Lung (tissue), 12 donors: ENCODE data around the gene UGT8. TPM values are rescaled to one million over a fixed set of nuclear protein-coding genes. Genes with fewer than 3 reads are reported as not detected.
A peak's percentile ranks its signal among the peaks of the same experiment; 100 is the strongest.

Source experiments
- ATAC-seq: fragments of 200-7000 bp; cut with Tn5 transposase; one replicate; pipeline ENCODE4 v1.9.1; 2020; ENCODE audit warnings: moderate number of reproducible peaks; ENCODE audit not compliant: insufficient read depth, low FRiP score
- DNase-seq, 3 donors: peaks; one replicate each; pipeline ENCODE4 v3.0.0-alpha.2; 2013 to 2017
- H3K27ac ChIP-seq, 2 donors: one replicate each; pipeline ENCODE4 v1.5.1; 2013; ENCODE audit warnings: mild to moderate bottlenecking in 2 of 2, moderate library complexity in 2 of 2, control low read depth in 1 of 2, inconsistent platforms in 1 of 2, low read depth in 1 of 2, low read length in 1 of 2
- H3K27me3 ChIP-seq, 3 donors: one replicate each; pipeline ENCODE4 v1.5.1; 2013; ENCODE audit warnings: low read length in 2 of 3; ENCODE audit not compliant: control insufficient read depth in 3 of 3, insufficient read depth in 3 of 3
- H3K36me3 ChIP-seq, 4 donors: one replicate each; pipeline ENCODE4 v1.5.1; 2013; ENCODE audit warnings: low read length in 4 of 4, mild to moderate bottlenecking in 1 of 4, moderate library complexity in 1 of 4; ENCODE audit not compliant: control insufficient read depth in 4 of 4, insufficient read depth in 4 of 4
- H3K4me1 ChIP-seq, 5 donors: one replicate each; pipeline ENCODE4 v1.5.1; 2013; ENCODE audit warnings: low read length in 5 of 5, mild to moderate bottlenecking in 2 of 5, moderate library complexity in 1 of 5; ENCODE audit not compliant: control insufficient read depth in 5 of 5, insufficient read depth in 5 of 5
- H3K4me3 ChIP-seq: one replicate; pipeline ENCODE4 v1.5.1; 2013; ENCODE audit warnings: mild to moderate bottlenecking, control low read depth, moderate library complexity
- H3K9ac ChIP-seq, 2 donors: one replicate each; pipeline ENCODE4 v1.5.1; 2013; ENCODE audit warnings: low read length in 2 of 2, control low read depth in 1 of 2; ENCODE audit not compliant: insufficient read depth in 1 of 2
- H3K9me3 ChIP-seq, 4 donors: one replicate each; pipeline ENCODE4 v1.5.1; 2013; ENCODE audit warnings: low read length in 3 of 4, mild to moderate bottlenecking in 1 of 4, moderate library complexity in 1 of 4; ENCODE audit not compliant: control insufficient read depth in 4 of 4, insufficient read depth in 3 of 4
- WGBS, 2 donors: extraction: QIAGEN DNeasy Blood & Tissue Kit; methylation state at CpG; one replicate each; pipeline ENCODE4 v1.1.7; 2013; 5-methylcytosine and 5-hydroxymethylcytosine counted together
- polyA plus RNA-seq, 2 donors: library from polyadenylated mRNA; stranded (reverse); fragments of 200-250 nt; gene quantifications; one replicate each; pipeline ENCODE4 v1.2.1, GENCODE V29; 2013
- total RNA-seq, 2 donors: library from RNA; depleted of rRNA in 1 of 2; stranded (reverse); fragments of >200 nt in 1 of 2; gene quantifications; one replicate each; pipeline ENCODE4 v1.2.1, GENCODE V29; 2014 to 2021
- TF ChIP-seq, protein P1 (sequence below): IDR thresholded peaks from 2 replicates; pipeline ENCODE4 v1.5.1; 2012; ENCODE audit warnings: mild to moderate bottlenecking; ENCODE audit errors: control extremely low read depth, extremely low read depth
- donor health status: control.
- donor health status: control.
- donor health status: Bipolar disorder and iron deficiency.
- donor health status: healthy.
- donor health status: DM: yes; HTN: yes; CAD: no.

UGT8 gene
- total and polyA plus RNA-seq, 4 donors = 0.37 to 9.9 (median 1.8) TPM

DNA sequence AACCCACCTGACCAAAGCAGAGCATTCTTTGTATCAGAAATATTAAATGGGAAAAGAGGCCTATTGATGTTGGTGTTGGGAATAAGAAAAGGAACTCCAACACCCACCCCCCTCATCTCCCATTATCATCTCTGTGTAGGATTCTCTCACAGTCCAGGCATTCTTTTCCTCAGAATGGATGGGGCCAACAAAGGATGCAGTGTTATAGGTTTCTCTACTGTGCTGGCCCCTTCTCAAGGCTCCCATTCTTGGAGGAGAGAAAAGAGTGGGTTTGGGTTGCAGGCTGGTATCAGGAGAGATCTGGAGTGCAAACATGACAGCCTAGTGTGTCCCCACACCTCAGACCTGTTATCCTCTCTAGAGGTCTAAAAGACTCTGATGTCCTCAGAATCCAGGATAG lies 59.6 kb downstream of the UGT8 start:
- TF ChIP-seq, protein P1, sequence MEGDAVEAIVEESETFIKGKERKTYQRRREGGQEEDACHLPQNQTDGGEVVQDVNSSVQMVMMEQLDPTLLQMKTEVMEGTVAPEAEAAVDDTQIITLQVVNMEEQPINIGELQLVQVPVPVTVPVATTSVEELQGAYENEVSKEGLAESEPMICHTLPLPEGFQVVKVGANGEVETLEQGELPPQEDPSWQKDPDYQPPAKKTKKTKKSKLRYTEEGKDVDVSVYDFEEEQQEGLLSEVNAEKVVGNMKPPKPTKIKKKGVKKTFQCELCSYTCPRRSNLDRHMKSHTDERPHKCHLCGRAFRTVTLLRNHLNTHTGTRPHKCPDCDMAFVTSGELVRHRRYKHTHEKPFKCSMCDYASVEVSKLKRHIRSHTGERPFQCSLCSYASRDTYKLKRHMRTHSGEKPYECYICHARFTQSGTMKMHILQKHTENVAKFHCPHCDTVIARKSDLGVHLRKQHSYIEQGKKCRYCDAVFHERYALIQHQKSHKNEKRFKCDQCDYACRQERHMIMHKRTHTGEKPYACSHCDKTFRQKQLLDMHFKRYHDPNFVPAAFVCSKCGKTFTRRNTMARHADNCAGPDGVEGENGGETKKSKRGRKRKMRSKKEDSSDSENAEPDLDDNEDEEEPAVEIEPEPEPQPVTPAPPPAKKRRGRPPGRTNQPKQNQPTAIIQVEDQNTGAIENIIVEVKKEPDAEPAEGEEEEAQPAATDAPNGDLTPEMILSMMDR = no peak
- no peaks in the 10 kb centered on the region for H3K4me1 ChIP-seq
- no peaks in the 10 kb centered on the region for H3K36me3 ChIP-seq
- no peaks in the 10 kb centered on the region for H3K9me3 ChIP-seq
- H3K9ac ChIP-seq = no peak overlapping the region
- DNase-seq (no peak), ATAC-seq (no peak)
- H3K27ac ChIP-seq = no peak overlapping the region
- H3K4me3 ChIP-seq = no peak overlapping the region
- no peaks in the 10 kb centered on the region for H3K27me3 ChIP-seq

DNA sequence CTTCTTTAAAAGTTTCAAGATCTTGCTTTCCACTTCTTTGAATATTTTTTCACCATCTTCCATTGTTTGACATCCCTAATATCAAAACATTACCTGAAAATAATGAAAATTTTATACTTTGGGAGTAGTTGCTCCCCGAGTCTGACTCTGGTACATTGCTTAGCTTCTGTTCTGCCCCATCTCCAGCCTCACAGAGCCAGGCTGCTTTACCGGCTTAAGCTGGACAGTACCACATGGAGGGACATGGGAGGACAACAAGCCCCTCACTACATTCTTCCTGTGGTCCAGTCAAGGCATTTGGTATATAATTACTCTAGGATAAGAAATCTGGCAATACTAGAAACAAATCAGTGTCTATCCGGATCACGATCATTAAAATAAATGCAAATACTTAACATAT lies 60.2 kb downstream of the UGT8 start:
- TF ChIP-seq, protein P1 = no peak
- Histone ChIP-seq H3K9ac (no peak overlapping the region), H3K9me3 (no peaks in the 10 kb centered on the region), H3K4me3 (no peak overlapping the region), H3K27ac (no peak overlapping the region), H3K27me3 (no peaks in the 10 kb centered on the region), H3K4me1 (no peaks in the 10 kb centered on the region), H3K36me3 (no peaks in the 10 kb centered on the region)
- no peak for DNase-seq
- no peak for ATAC-seq
- WGBS, 2 donors = 92 to 94% methylated on average over 4 of the region's 4 CpGs

DNA sequence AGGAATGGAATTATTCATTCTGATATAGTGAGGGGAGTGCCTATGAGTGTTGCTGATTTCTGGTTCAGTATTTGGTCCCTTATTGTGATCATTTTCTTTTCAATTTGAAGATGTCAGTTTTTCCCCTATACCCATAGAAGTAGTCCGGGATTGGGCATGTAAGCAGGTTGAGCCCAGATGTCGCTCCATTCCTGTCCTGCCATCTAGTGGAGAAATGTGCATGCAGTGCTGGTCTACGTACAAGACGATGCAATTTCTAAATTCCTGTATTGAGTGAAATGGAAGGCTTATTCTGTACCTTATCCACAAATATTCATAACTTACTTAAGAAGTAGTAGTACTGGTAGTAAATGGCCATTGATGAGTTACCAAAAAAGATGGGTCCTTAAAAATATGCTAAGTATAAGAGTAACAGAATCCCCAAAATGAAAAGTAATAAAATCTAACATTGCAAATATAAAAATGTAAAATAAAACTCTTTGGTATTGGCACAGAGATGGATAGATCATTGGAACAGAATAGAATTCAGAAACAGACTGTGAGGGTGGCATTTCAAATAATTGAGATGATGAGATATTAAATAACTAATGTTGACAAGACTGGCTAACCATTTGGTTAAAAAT lies 60.9 kb downstream of the UGT8 start:
- TF ChIP-seq, protein P1 = peak; percentile 41
- ATAC-seq (peak; percentile 81), DNase-seq (peak; percentile 52 to 79 (median 59))
- Histone ChIP-seq H3K27ac (no peak overlapping the region), H3K9me3 (no peaks in the 10 kb centered on the region), H3K27me3 (no peaks in the 10 kb centered on the region), H3K4me1 (no peaks in the 10 kb centered on the region), H3K36me3 (no peaks in the 10 kb centered on the region), H3K4me3 (no peak overlapping the region), H3K9ac (no peak overlapping the region)
- WGBS, 2 donors = 1 to 3% methylated on average over 4 of the region's 4 CpGs

DNA sequence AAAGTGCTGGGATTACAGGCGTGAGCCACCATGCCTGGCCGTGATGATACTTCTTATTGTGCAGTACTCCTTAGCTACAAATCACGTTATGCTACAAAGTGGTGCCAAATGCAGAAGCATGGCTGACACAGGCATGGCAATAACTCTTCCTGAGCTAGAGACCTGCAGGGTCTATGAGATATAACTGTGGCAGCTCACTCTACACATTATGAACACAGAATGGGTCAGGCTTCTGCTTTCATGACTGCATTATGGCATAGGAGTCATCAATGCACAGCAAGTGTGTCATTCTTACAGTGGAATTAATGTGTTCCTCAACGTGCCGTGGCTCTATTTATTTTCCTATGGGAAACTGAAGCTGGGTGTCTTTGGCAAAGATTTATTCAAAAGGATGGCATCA lies 64.5 kb downstream of the UGT8 start:
- Histone ChIP-seq H3K4me1 (no peaks in the 10 kb centered on the region), H3K9me3 (no peaks in the 10 kb centered on the region), H3K36me3 (no peaks in the 10 kb centered on the region), H3K4me3 (no peak overlapping the region), H3K9ac (no peak overlapping the region), H3K27me3 (no peaks in the 10 kb centered on the region), H3K27ac (no peak overlapping the region)
- WGBS, 2 donors = 82 to 88% methylated on average over 5 of the region's 5 CpGs
- TF ChIP-seq, protein P1 = no peak
- DNase-seq = no peak
- ATAC-seq = no peak
